Hair follicular keratinocyte (primary cell): Measurements from ENCODE around the gene ALDH5A1. TPM values are rescaled to one million over a fixed set of nuclear protein-coding genes. Genes with fewer than 3 reads are reported as not detected.

Source experiments
- total RNA-seq: library from RNA; depleted of rRNA; stranded (reverse); fragments of >200 nt; gene quantifications from 2 replicates; pipeline ENCODE4 v1.2.3, GENCODE V29; 2015

ALDH5A1 gene
- total RNA-seq: under 0.01 and 0.62 TPM in 2 replicates

DNA sequence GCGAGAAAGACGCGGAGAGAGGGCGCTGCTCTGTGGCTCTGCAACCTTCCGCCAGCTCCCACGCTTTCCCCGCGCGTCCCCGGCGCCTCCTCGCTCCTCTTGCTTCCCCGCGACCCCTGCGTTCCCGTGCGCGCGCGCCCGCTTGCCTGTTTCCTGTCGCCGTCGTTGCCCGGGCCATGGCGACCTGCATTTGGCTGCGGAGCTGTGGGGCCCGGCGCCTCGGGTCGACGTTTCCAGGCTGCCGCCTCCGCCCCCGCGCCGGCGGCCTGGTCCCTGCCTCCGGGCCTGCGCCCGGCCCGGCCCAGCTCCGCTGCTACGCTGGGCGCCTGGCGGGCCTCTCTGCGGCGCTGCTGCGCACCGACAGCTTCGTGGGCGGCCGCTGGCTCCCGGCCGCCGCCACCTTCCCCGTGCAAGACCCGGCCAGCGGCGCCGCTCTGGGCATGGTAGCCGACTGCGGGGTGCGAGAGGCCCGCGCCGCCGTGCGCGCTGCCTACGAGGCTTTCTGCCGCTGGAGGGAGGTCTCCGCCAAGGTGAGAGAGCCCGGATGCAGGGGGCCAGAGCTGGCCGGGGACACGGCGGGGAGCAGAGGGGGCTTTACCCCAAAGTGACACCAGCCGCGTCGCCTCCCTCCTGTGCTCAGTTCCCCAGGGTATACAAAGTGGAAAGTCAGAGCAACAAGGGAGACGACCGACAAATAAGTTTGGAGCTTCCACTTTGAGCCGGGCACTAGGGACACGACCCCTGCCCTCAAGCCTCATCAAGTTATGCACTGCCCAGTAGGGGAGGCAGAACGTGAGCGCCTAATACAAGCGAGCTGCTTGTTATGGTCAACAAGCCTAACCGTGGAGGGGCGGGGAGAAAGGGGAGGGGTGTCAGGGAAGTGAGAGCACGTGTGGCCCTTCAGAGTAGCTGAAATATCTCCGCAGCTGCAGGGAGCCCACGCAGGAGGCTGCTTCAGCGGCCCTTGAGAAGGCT, at the start of gene ALDH5A1:
Gene ALDH5A1 (plus strand): TSS at position 149 of the 975 bp plus-strand sequence. CDS start 28 bp downstream, at position 177.

DNA sequence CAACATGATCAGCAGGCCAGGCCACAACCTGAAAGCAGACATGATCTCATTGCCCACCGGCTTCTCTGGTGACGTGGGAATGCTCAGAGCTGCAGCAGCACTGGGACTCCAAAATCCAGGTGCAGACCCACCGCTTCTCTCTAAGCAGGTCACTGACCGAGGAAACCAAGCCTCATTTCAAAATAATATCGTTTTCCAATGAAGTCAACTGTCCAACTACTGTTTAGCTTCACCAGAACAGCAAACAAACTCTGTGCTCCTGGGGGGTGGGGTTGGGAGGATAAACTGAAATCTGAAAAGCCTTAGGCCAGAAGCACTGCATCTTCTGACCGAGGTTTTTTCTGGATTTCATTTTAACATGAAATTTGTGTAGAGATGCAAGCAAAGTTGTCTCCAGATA, 5.3 kb upstream of the ALDH5A1 start, which contains the start of gene GPLD1:
Gene GPLD1 (minus strand): TSS at position 109 of the 400 bp plus-strand sequence. CDS start 67 bp downstream, at position 42.

Other genes starting within 250 kb of the ALDH5A1 start
- gene DCDC2, start 136.9 kb upstream of the ALDH5A1 start, total RNA-seq: not detected in 2 replicates
- gene MRS2, start 92.0 kb upstream of the ALDH5A1 start, total RNA-seq: 14.3 and 23.0 TPM in 2 replicates
- 0.31 TPM in 1 of 2 replicates, not detected in the other for gene GPLD1, start 5.4 kb upstream of the ALDH5A1 start, total RNA-seq
- under 0.01 TPM in 1 of 2 replicates, not detected in the other for gene KIAA0319, start 151.2 kb downstream of the ALDH5A1 start, total RNA-seq
- gene TDP2, start 171.9 kb downstream of the ALDH5A1 start, total RNA-seq: 15.4 and 21.4 TPM in 2 replicates
- gene ACOT13, start 172.1 kb downstream of the ALDH5A1 start, total RNA-seq: 9.2 and 14.5 TPM in 2 replicates
- gene C6orf62, start 224.2 kb downstream of the ALDH5A1 start, total RNA-seq: 48.2 and 65.8 TPM in 2 replicates